GM21367 (cell line): ENCODE results near the gene TNFAIP1.

Experiments
- ATAC-seq: cut with Tn5 transposase; IDR thresholded peaks from one replicate; pipeline ENCODE4 v1.9.1; 2021; ENCODE audit not compliant: unreplicated experiment

TNFAIP1 gene

DNA sequence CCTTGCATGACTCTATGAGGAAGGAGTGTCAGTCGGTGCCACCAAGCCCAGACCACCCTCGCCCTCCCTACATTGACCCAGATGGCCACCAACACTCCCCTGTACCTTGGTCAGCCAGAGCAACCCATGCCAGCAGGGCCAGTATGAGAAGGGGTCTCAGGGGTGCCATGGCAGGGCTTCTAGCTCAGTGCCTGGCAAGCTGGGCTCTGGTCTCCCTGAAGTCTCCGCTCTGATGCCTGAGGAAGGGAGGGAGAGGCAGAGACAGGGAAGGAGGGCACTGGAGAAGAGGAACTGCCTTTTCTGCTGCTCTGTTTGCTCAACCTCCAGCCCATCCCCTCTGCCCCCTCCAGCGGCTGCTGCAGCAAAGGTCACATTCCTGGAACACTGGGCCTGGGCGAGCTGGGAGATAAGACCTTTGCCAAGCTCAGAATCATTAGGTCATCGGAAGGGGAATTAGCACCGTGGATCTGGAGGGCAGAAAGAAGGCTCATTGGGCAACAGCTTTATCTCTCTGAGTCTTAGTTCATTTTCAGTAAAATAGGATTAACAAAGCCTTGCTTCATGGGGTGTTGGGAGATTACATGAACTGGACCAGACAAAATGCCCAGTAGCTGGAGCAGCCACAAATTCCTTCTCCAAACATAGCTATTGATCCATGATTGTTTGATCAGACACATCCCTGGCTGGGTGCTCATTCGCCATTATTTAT lies 34.6 kb downstream of the TNFAIP1 start, which contains the start of gene VTN:
Gene VTN (minus strand): TSS at position 273 of the 709 bp plus-strand sequence. CDS start 104 bp downstream, at position 169.
- ATAC-seq: no peak

DNA sequence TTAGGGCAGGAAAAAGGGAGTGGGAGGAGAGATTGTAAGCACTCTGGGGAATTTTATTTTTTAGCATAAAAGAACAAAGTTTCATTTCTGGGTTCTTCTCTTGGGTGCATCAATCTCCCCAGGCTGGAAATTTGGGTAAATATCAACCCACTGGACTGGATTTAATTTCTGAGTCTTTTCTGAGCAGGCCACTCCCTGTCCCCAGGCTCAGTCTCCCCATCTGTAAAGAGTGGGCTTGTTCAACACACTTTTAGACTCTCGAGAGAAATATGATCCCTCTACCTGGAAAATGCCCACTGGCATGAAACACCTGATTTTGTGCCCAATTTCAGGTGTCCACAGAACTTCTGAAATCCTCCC lies 35.2 kb downstream of the TNFAIP1 start:
- no peak for ATAC-seq

DNA sequence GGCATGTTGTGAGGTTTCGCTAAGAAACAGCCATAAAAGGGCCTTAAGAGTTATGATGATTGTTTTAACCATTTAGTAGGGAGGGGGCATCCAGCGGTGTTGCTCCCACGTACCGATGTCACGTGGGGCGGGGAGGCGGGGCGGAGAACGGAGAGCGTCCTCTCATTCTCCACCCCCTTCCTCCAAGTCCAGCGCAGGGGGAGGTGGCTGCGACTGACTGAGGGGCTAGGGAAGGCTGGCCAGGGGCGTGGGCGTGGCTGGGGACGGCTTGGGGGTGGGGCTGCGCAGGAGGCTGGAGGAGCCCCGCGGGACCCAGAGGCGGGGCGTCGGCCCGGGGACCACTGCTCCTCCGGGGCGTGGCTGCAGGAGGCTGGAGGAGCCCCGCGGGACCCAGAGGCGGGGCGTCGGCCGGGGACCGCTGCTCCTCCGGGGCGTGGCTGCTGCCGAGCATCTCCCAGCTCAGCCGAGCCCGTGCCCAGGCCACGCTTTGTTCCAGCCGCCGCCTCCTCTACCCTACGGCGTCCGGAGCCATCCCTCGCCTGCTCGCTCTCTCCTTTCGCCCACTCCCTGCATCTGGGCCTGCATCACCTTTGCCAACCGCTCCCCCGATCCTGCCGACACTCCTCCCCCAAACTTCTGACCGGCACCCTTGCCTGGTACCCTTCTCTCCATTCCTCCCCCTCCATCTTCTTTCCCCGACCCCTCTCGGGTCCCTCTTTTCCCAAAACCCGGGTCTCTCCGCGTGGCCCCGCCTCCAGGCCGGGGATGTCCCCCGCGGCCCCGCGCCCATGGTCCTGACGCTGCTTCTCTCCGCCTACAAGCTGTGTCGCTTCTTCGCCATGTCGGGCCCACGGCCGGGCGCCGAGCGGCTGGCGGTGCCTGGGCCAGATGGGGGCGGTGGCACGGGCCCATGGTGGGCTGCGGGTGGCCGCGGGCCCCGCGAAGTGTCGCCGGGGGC lies 36.0 kb downstream of the TNFAIP1 start, which contains the start of gene SARM1:
Gene SARM1 (plus strand): TSS at position 450 of the 958 bp plus-strand sequence. CDS start 339 bp downstream, at position 789.
- peak; percentile 61 for ATAC-seq

GRCh38 chr17:28372203-28372944 lies 36.8 kb downstream of the TNFAIP1 start:
- ATAC-seq: peak; percentile 19

- ATAC-seq: no peak
These were observed 37.3 kb downstream of the TNFAIP1 start for GRCh38 chr17:28372945-28373274.

- ATAC-seq: no peak
These were observed 44.5 kb downstream of the TNFAIP1 start for GRCh38 chr17:28379814-28380801.

GRCh38 chr17:28381141-28381825 lies 45.7 kb downstream of the TNFAIP1 start:
- no peak for ATAC-seq

GRCh38 chr17:28384281-28385036 lies 48.9 kb downstream of the TNFAIP1 start:
- no peak for ATAC-seq

GRCh38 chr17:28385037-28385400 lies 49.5 kb downstream of the TNFAIP1 start:
- ATAC-seq: no peak

- no peak for ATAC-seq
These were observed 49.8 kb downstream of the TNFAIP1 start for GRCh38 chr17:28385406-28385805.

- no peak for ATAC-seq
These were observed 50.8 kb downstream of the TNFAIP1 start for GRCh38 chr17:28386391-28386790.

- no peak for ATAC-seq
These were observed 52.5 kb downstream of the TNFAIP1 start for GRCh38 chr17:28388106-28388505.

DNA sequence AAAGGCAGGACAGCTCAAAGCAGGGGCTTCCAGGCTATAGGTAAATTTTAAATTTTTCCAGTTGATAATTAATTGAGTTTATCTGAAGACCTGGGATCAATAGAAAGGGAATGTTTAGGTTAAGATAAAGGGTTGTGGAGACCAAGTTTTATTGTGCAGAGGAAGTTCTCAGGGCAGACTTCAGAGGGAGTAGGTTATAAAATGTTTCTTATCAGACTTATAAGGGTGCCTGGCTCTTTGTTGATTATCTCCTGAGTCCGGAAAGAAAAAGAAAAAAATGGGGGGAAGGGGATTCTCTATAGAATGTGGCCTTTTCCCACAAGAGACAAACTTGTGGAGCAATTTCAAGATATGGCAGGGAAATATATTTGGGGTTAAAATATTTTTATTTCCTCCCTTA lies 54.6 kb downstream of the TNFAIP1 start:
- no peak for ATAC-seq

DNA sequence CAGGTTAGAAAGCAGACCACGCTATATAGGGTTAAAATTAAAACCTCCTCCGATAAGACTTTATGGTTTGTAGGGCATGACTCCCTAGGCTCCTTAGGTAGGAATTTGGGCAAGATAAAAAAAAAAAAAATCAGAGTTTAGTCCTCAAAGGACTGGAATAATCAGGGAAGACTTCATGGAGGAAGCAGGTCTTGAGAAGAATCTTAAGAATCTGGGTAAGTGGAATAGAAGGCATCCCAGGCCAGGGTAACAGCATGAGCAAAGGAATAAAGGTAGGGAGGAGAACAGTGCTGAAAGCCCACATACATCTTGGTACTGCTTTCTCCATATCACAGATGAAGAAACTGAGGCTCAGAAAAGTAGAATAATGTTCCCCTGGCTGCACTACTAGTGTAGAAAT lies 55.0 kb downstream of the TNFAIP1 start:
- ATAC-seq: no peak

DNA sequence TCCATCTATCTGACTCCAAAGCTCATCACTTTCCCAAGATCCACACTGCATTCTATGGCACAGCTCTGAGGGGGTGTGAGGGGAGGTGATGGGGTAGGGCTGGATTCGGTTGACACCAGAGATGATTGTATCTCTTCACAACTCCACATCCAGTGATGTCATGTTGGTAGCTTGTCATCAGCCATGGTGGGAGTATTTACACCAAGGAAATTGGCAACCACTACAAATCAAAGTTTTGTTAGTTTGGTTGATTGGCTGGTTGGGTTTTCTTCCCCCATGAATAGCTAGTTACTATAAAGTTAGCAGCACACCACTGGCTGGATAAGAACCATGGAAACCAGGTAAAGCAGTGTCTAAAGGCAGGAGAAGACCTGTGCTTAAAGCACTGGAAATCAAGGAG lies 55.4 kb downstream of the TNFAIP1 start:
- ATAC-seq: no peak

- no peak for ATAC-seq
These were observed 55.8 kb downstream of the TNFAIP1 start for GRCh38 chr17:28391401-28391800.

- no peak for ATAC-seq
These were observed 56.9 kb downstream of the TNFAIP1 start for GRCh38 chr17:28392491-28392890.

DNA sequence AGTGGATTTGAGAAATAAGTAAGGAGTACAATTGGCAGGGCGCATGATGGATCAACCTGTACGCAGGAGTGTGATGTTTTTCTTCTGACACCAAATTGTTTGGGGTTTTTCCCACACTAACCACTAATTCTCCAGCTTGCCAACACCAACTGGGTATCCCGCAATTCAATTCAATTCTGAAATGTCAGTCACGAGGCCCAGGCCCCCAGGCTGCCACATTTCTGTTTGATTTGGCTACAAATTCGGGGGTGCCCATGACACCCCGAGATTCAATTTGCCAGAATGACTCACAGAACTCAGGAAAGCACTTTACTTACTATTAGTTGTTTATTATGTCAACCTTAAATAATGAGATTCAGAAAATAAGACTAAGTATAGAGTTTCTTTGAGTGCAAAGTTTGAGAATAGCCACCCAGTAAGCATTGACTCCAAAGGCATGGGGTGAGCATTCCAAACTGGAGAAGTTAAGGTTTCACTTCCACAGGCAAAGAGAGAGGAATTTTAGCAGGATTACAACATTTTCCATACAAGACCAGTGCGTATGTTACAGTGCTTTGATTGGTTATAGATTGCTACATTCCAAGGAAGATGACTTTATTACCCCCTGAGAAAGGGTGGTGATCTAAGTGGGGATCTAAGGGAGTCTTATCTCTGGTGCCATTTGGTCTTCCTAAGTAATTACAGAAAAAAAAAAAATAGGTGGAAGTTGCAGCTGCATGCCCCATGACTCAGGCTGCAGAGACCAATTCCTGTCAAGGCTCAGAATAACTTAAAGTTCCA lies 59.0 kb downstream of the TNFAIP1 start:
- ATAC-seq: no peak
